CD4-positive, alpha-beta T cell treated with Interleukin-15 for 1 hour (primary cell): ENCODE results near the gene PTPRQ.
"Not testable (repeated sequence)": the region's sequence is repeated elsewhere in the genome, so short reads cannot be mapped to it uniquely, and the experiment has no call there.

Experiments
- DNase-seq: peaks from one replicate; pipeline ENCODE4 v3.0.0-alpha.2; 2020

The PTPRQ gene, protein sequence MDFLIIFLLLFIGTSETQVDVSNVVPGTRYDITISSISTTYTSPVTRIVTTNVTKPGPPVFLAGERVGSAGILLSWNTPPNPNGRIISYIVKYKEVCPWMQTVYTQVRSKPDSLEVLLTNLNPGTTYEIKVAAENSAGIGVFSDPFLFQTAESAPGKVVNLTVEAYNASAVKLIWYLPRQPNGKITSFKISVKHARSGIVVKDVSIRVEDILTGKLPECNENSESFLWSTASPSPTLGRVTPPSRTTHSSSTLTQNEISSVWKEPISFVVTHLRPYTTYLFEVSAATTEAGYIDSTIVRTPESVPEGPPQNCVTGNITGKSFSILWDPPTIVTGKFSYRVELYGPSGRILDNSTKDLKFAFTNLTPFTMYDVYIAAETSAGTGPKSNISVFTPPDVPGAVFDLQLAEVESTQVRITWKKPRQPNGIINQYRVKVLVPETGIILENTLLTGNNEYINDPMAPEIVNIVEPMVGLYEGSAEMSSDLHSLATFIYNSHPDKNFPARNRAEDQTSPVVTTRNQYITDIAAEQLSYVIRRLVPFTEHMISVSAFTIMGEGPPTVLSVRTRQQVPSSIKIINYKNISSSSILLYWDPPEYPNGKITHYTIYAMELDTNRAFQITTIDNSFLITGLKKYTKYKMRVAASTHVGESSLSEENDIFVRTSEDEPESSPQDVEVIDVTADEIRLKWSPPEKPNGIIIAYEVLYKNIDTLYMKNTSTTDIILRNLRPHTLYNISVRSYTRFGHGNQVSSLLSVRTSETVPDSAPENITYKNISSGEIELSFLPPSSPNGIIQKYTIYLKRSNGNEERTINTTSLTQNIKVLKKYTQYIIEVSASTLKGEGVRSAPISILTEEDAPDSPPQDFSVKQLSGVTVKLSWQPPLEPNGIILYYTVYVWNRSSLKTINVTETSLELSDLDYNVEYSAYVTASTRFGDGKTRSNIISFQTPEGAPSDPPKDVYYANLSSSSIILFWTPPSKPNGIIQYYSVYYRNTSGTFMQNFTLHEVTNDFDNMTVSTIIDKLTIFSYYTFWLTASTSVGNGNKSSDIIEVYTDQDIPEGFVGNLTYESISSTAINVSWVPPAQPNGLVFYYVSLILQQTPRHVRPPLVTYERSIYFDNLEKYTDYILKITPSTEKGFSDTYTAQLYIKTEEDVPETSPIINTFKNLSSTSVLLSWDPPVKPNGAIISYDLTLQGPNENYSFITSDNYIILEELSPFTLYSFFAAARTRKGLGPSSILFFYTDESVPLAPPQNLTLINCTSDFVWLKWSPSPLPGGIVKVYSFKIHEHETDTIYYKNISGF (N-terminal part only)

DNA sequence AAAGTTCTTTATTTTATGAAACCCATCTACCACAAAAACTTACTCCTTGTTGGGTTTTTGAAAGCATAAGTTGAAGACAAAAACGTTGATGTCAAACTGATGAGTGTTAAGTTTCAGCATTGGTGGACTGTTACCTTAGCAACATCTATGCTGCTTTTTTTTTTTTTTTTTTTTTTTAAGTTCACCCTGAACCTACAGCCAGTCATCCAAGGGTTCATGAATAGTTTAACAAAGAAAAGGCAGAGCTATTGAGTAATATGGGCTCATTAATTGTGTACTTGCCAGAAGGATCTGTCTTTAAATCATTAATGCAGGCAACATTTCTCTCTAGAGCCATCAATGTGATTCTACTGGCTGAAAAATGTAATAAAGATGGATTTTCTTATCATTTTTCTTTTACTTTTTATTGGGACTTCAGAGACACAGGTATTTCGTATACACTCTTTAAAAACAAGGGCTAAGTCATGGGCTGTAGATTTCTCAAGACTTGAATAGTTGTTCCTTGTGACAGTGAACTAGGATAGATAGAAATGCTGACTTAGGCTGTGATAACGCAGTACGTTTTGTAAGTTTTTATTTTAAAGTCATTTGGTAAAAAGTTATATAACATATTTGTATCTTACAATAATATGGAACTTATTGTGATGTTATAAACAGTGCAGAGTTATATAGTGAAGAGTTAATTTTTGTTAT lies at the start of gene PTPRQ:
Gene PTPRQ (plus strand): TSS at position 262 of the 693 bp plus-strand sequence. CDS start 111 bp downstream, at position 373.
- no peak for DNase-seq

DNA sequence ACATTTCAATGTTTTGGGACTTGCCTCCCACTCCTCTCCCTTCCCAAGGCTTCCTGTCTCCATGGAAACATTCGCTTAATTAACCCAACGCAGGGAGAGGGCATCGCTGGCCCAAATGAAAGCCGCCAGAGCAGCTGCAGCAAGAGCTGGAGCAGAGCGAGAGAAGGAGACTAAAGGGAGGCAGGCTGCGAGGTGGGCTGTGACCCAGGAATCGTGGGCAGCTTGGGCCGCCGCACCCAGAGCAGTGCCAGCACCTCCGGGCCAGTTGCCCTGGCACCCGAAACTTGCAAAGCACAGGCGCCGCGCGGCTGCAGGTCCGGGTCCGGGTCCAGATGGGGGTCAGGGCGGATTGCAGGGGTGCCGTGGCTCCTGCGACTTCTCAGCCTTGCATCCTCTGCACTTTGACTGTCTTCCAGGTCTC lies 43.5 kb upstream of the PTPRQ start:
- DNase-seq: no peak

DNA sequence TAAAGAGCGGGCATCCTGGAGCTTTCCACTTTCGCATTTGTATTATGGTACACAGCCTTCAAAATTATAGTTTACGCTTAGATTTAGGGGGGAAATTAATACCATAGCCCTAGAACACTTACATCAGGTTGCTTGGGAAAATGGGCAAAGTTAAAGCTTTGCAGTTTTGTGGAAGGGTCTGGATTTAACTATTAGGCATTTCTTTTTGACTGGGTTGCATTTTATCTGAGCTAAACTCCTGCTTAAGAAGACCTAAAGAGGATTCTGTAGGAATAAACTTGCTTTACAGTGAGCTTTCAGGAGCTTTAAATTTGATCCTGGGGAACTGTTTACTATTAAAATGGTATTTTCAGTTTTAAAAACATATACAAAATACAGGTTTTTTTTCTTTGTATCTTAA lies 42.8 kb upstream of the PTPRQ start:
- DNase-seq: no peak

DNA sequence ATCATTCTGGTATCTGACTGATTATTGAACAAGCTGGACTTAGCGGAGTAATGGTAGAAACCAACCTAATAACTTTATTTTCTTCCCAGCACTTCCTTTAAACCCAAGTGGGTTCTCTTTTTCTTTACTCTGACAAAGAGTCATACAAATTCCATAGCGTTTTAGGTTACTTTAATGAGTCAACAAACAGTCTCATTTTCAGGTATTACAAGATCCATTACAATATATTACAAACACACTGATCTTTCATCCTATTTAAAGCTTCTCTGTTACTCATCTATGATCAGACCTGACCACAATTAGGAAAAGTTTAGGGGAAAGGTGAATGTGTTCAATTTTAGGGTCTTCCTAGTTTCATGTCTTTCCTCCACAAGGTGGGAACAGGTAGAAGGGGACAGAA lies 39.4 kb upstream of the PTPRQ start:
- no peak for DNase-seq

DNA sequence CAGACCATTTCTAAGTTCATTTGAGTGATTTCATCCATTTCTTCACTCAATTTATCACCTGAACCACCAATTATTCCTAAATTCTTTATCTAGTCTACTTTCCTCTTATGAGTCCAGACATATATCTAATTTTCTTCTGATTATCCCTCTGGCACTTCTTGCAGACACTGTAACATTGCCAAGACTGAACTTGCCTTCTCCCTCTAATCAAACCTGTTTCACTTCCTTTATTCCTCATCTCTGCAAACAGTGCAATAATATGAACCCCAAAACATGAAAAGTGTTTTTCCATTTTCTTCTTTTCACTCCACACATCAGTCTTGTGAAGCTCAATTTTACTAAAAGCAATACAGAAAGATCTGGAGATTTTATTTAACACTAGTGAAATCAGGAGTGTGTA lies 37.8 kb upstream of the PTPRQ start:
- no peak for DNase-seq

DNA sequence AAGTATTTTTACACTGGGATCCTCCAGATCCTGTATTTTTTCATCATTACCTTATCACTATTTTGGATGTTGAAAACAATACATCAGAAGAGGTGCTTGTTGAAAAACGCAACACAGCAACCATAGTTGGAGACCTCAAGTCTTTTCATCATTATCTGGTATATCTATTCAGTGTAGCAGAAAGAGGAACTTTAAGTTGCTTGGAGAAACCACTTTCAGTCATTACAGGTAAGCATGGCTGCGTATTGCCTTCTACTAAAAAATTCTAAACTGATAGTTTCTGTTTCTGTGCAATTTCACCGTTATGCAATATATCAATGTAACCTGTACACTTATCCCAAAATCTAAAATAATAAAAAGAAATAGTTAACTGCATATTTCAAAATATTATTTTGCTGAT lies 32.2 kb upstream of the PTPRQ start:
- DNase-seq: no peak

DNA sequence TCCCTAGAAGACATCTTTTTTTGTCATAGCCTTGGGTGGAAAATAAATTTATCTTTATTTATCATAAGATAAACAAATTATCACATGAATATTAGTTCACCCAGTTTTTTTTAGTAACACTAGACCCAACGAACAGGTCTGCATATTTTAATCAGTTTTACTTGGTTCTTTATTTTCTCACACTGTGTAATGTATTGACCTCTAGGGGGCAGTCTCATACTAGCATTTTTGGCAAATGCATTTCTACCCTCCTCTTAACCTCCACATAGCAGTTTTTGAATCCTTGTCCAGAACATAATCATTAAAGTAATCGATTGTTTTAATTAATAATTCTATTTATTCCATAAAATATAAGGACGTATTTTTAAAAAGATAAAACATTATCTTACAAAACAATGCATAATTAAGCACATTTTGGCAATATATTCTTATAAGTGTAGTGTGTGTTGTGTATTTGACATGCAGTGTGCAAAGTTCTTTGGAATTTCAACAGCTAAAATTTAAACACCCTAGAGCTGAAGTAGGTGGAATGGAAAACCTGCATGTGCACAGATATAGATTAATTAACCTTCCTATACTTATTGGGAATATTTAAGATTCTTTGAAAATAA lies 31.6 kb upstream of the PTPRQ start:
- DNase-seq: no peak

DNA sequence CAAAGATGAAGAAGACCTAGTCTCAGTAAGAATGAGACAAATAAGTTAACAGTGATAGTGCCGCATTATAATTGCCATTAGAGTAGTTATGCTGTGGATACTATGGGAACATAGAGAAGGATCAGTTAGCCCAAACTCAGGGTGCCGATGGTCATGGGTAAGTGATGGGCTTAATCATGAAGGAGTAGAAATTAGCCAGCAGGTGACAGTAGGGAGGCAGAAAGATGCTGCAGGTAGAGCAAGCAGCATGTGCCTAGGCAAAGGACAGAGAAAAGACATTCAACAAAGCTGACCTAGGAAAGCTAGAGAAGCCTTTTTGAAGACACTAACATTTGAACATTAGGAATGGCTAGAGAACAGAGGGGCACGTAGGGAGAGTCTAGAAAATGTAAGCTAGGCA lies 30.6 kb upstream of the PTPRQ start:
- no peak for DNase-seq

DNA sequence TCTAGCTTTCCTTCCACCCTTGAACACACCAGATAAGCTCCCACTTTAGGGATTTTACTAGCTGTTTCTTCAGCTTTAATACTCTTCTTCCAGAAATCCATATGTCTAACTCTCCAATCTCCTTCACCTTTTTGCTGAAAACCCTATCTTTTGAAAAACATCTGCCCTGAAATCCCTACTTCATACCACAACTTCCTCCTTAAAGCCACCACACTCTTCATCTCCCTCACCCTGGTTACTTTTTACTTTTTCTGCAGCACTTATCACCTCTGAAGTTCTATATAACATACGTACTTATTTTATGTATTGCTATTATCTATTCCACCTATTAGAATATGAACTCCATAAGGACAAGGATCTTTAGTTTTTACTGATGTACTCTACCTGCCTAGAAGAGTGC lies 28.6 kb upstream of the PTPRQ start:
- DNase-seq: no peak

DNA sequence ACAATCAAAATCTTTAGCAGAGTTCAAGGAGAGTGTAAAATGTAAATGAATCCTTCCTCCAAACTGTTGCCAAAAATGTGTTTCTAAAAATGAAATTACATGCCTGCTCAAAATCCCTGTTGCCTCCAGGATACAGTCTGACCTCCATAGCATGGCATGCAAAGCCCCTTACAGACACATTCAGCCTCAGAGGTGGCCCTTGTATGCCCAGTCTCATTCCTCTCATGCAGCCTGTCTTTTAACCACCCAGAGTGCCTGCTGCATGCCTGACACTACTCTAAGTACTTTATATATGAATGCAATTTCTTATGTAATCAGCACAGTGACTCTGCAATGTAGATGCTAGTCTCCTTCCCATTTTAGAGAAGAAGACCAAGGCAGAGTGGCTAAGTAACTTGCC lies 24.4 kb upstream of the PTPRQ start:
- DNase-seq: no peak

DNA sequence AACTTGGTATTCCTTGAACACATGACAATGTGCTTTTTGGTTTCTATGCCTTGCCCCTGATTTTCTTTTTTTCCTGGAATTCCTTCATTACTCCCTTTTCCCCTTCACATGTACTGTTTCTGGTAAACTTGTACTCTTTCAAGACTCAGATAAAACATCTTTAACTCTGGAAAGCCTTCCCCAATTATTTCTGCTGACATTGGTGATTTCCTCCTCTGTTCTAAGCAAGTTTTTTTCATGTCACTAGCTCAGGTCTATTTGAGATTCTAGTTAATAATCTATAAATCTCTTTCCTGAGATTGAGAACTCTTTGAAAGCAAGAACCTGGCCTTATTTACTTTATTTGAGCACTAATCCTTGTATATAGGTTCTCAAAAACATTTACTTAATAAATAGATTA lies 24.0 kb upstream of the PTPRQ start:
- DNase-seq: no peak

DNA sequence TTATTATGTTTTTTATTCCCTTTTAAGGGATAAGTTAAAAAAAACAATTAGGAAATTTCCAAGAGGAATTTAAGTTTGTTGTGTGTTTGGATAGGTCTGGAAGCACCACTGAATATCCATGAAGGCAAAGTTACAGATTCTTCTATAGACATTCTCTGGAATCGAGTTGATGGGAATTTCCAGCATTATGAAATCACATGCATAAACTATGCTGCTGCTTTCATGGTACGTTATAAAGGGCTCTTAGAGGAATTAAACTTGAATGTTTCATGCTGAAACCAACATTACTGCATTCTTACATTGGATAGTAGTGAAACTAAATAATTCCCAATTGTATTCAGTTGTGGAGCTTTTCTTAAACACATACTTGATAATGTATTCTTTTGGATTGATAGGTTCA lies 21.5 kb upstream of the PTPRQ start:
- DNase-seq: no peak

DNA sequence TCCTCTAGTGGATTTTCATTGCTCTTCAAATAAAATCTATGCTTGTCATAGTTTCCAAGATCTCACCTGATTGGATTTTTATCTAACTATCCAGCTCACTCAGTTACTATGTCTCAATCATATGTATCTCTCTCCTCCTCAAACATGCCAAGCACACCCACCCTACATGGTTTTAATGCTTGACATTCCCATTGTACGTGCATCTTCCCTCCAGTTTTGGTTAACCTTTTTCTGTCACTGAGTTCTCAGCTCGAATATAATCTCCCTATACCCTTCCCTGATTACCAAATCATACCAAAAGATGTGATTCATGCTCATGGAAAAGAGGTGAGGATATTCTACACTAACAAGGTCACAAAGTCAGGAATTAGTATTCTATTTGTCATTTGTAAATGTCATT lies 12.0 kb upstream of the PTPRQ start:
- no peak for DNase-seq

DNA sequence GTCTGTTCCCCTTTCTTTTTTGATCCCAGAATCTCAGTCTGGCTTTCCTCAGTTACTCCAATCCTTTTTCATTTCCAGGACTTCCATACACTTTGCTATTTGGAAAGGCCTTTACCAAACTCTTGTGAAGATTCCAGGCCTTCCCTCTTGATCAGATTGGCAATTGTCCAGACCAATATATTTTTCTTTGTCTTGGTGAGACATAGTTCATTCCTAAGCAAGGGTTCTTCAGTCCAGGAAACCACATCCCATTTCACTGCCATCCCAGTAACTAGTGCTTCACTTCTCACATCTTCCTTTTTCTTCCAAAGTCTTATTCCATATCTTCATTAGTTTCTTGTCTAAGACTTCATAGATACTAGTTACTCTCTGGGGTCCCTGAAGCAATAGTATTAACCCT lies 2.1 kb upstream of the PTPRQ start:
- no peak for DNase-seq

DNA sequence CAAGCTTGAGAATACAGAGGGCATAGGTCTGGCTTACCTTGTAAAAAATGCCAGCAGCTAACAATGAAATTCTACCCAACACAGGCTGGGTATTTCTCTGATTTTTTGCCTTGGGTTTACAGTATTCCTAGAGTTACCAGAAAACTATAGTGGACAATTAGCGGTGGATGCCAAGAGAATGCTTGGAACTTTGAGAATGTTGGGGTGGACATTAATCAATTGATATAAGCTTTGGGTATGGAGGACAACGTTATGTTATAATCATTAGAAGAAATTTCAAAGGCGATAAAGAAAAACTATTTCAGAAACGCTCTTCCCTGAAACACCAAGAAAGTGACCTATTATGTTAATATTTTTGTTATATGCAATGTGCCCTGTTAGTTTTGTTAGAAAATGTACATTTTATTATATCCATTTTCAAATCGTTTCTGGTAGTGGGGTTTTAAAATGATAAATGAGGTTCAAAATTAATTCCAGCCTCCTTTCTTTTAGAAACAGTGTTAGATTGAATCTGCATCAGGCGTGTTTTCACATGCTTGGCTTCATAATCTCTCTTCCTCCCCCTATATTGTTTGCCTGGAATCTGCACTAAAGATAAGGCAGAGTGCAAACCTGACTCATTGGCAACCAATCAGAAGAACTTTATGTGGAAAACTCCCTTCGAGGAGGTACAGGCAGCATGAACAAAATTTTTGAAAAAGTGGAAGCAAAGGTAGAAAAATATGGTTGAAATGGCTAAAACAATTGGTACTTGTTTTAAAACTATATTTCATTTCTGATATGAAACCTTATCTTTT lies 1.4 kb upstream of the PTPRQ start:
- no peak for DNase-seq

DNA sequence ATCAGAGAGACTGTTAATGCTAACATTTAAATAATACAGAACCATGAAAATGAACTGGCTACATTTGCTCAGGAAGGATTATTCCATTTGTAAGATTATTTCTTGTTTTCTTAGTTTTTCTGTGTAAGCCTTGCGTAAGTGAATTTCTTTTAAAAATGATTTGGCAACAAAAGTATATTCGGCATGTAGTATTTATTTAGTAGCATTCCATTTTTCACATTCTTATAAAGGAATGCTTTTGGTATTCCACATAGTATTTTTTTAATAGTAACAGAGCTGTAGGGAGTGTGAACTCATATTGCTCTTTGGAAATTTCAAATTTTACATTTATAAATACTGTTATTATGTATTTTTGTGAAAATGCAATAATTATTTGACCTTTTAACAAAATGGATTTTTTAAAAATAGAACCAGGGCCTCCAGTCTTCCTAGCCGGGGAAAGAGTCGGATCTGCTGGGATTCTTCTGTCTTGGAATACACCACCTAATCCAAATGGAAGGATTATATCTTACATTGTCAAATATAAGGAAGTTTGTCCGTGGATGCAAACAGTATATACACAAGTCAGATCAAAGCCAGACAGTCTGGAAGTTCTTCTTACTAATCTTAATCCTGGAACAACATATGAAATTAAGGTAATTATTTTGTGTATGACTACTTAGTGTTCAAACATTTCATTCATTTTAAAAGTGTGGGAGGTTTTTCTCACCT lies 1.2 kb downstream of the PTPRQ start:
- no peak for DNase-seq

DNA sequence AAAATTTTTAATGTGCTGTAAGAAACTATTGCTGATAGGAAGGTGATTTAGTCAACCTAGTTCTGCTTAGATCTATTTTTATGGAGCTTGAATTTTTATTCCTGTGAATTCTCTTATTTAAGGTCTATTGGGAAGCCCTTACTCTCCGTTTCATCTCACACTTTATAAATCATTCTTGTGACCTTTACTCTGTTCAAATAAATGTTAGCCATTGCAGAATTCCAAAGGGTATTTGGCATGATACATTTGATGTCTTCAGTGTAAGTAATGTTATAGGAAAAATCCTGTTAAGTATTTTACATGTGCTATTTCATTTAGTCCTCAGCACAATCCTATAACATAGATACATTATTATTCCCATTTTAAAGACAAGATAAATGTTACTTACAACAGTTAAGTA lies 12.5 kb downstream of the PTPRQ start:
- no peak for DNase-seq

DNA sequence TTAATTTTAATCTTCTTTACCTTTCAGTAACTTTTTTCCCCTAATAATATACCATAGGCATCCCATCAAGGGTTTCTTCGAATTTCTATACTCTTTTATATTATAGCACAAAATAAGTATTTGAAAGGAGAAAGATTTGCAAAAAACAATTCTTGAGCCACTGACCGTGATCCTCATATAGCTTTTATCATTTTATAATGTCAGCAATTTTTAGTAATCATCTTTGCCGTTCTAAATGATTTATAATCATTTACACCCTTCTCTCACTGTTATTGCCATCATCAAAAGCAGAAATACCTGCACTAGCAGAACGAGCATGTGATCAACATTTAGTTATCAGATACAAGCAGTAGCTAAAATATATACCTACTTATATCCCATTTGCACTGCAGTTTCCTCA lies 16.9 kb downstream of the PTPRQ start:
- DNase-seq: no peak

DNA sequence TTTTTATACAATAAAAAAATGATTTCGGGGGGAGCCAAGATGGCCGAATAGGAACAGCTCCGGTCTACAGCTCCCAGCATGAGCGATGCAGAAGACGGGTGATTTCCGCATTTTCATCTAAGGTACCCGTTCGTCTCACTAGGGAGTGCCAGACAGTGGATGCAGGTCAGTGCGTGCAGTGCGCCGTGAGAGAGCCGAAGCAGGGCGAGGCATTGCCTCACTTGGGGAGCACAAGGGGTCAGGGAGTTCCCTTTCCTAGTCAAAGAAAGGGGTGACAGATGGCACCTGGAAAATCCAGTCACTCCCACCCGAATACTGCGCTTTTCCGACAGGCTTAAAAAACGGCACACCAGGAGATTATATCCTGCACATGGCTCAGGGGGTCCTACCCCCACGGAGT lies 17.8 kb downstream of the PTPRQ start:
- not testable (repeated sequence) for DNase-seq

DNA sequence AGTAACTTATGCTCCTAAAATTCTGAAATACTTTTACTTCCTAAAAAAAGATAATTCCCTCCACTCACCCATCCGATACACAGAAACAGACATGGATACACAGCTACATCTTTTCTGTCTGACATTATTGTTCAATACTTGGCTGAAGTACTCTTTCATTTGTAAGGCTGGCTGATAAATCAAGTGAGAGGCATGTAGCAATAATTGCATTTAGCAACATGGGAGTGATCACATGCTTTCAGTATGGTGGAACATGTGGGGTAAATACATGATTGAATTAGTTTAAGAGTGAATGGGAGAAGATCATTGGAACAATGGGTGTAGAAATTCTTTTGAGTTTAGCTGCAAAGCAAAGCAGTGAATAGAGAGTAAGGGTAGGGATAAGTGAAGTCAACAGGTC lies 25.6 kb downstream of the PTPRQ start:
- no peak for DNase-seq

DNA sequence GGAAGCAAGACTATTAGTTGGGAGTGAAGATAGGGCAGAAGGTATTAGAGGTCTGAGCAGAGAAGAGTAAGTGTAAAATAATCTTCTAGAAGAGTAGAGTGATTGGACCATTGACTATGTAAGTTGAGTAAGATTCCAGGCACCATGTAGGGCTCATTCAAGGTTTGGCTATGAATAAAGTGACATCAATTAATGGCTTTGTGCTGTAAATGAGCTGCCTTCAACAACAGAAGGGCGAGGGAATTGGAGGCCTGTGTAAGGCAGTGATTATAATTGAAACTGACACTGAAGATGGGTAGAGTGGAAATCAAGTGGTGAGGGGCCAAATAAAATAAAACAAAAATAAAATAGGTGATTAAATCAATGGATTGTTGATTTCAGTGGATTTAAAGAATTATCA lies 26.4 kb downstream of the PTPRQ start:
- no peak for DNase-seq
